HG02588 (cell line): ENCODE data around the gene LAMB2.

Source experiments
- ATAC-seq: cut with Tn5 transposase; IDR thresholded peaks from one replicate; pipeline ENCODE4 v1.9.1; 2021; ENCODE audit warnings: mild to moderate bottlenecking, moderate library complexity; ENCODE audit not compliant: unreplicated experiment

The LAMB2 gene

DNA sequence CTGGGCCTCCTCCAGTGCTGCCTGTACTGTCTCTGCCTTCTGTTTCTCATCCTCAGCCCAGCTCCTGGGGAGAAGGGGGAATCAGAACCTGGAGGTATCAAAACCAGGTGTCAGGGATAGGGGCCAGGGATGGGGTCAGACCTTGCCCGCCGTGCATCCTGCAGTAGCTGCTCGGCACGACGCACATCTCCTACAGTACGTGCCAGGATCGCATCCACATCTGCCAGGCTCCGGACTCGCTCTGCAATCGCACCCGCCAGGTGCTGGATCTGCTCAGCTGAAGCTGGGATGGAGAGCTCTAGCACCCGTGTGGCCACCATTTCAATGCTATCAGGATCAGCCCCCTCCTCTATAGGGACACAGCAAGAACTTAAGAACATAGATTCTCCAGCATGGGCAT lies 10.8 kb downstream of the LAMB2 start:
- ATAC-seq = no peak

DNA sequence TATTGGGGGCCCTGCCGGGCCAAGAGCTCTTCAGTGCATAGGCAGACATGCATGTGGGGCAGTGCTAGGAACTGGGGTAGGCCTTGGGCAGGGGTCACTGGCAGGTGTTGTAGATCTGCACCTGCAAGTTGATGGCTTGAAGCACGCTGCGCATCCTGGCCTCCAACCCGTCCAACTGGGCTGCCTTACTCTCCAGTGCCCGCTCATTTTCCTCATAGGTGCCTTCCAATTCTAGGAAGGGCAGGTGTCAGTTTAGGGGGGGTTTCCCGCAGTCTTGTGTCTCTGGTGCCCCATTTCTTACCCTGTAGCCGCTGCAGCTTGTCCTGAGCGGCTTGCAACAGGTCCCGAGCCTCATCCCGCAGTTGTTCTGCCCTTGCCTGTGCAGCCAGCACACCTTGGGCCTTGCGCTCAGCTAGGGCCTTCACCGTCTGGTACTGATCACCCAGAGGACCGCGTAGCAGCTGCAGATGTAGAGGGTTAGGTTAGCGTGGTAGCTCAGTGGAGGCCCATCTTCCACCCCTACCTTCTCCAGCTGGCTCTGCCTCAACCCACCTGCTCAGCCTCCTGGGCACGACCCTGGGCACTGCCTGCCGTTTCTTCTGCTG lies 11.6 kb downstream of the LAMB2 start:
- ATAC-seq = no peak

- ATAC-seq = peak; percentile 91
Measured at GRCh38 chr3:49120438-49121131, 12.3 kb downstream of the LAMB2 start, which contains the start of gene USP19. USP19 (minus strand) TSS chr3:49120823; CDS start chr3:49119145, 1,678 bp downstream.

- ATAC-seq = no peak
Measured at GRCh38 chr3:49120096-49120437, 12.8 kb downstream of the LAMB2 start.

GRCh38 chr3:49119439-49119838 lies 13.4 kb downstream of the LAMB2 start:
- no peak for ATAC-seq

GRCh38 chr3:49119036-49119435 lies 13.8 kb downstream of the LAMB2 start:
- no peak for ATAC-seq

DNA sequence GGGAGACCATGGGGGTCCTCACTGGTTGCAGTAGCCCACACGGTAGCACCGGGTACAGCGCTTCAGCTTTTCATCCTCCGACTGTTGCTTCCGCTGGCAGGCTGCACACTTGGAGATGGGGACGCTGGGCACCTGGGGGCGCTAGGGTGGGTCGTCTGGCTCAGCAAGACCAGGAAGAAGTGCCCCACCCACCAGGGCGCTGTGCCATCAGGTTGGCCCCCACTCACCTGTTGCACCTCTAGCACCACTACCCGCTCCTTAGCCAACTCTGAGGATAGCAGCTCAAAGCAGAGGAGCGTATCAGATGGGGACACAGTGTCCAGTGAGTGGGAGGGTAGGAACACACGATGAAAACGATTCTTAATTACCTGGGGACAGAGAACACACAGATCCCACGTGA lies 20.6 kb downstream of the LAMB2 start:
- no peak for ATAC-seq

DNA sequence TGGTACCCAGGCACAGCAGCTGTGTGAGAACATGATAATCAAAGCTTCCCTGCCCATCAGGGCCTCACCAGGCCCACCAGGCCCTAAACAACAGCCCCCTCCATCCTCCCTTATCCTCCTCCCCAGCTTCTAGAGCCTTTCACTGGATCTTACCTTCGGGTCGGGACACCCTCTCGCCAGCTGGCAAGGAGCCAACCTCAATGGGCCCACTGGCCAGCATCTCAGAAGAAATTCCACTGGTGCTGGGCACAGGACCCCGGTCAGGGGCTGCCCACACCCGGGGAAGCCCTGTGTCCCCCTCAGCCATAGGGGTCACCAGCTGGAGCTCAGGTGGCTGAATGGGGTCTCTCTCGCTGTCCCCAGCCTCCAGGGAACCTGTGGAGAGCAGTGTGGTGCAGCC lies 21.5 kb downstream of the LAMB2 start:
- no peak for ATAC-seq

GRCh38 chr3:49110780-49111179 lies 22.1 kb downstream of the LAMB2 start:
- no peak for ATAC-seq

- ATAC-seq = no peak
Measured at GRCh38 chr3:49108346-49108745, 24.5 kb downstream of the LAMB2 start.

- peak; percentile 90 for ATAC-seq
Measured at GRCh38 chr3:49104427-49105291, 28.2 kb downstream of the LAMB2 start, which contains the start of gene QARS1. QARS1 (minus strand) TSS chr3:49104757; CDS start chr3:49104733, 24 bp downstream.

- ATAC-seq = no peak
Measured at GRCh38 chr3:49104052-49104426, 28.8 kb downstream of the LAMB2 start.

DNA sequence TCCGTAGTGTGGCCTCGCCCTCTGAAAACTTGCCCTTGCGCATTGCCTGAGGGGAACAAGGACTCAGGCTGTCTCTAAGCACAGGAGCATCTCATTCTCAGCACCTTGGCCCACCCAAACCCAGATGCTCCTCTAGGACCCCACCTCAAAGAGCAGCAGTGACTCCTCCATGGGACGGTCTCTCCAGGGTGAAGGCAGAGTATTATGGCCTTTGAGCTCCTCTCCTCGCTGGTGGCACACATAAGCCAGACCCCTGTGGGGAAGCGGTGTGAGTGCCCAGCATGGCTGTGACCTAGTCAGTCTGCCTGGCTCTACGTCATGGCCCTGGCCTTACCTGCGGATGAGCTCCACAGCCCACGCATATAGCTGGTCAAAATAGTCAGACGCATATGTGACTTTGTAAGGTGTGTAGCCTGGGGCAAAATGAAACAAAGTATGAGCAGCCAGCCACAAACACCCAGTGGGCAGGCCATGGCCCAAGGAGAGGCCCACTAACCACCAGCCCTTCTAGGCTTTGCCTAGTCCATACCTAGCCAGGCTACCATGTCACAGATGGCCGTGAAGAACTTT lies 32.7 kb downstream of the LAMB2 start:
- ATAC-seq = no peak

DNA sequence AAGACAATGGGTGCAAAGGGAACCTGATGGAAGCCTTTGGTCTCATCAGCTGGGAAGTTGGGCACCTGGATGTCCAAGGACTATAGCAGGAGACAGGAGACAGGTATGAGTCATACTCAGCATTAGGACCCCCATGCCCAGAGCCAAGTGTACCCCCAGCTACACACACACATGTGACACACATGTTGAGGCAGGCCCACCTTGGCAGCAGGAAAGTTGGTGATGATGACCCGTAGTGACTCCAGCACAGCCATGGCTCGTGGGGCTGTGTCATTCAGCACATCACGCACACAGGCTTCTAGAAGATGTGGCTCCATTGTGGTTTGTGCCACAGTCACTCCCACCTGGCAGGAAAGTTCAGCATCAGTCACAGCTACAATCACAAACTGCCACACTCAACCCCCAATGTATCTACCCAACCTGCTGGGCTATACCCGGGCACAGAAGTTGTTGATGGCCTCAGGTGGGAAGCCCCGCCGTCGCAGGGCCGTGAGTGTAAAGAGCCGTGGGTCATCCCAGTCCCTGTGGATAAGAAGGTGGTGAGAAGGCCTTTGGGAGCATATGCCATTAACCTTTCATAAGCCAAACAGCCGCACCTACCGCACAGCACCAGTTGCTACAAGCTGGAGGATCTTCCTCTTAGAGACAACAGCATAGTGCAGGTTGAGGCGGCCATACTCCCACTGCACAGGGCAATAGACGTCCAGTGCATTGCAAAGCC lies 33.8 kb downstream of the LAMB2 start:
- ATAC-seq = no peak

- ATAC-seq = no peak
Measured at GRCh38 chr3:49098429-49098828, 34.4 kb downstream of the LAMB2 start.

DNA sequence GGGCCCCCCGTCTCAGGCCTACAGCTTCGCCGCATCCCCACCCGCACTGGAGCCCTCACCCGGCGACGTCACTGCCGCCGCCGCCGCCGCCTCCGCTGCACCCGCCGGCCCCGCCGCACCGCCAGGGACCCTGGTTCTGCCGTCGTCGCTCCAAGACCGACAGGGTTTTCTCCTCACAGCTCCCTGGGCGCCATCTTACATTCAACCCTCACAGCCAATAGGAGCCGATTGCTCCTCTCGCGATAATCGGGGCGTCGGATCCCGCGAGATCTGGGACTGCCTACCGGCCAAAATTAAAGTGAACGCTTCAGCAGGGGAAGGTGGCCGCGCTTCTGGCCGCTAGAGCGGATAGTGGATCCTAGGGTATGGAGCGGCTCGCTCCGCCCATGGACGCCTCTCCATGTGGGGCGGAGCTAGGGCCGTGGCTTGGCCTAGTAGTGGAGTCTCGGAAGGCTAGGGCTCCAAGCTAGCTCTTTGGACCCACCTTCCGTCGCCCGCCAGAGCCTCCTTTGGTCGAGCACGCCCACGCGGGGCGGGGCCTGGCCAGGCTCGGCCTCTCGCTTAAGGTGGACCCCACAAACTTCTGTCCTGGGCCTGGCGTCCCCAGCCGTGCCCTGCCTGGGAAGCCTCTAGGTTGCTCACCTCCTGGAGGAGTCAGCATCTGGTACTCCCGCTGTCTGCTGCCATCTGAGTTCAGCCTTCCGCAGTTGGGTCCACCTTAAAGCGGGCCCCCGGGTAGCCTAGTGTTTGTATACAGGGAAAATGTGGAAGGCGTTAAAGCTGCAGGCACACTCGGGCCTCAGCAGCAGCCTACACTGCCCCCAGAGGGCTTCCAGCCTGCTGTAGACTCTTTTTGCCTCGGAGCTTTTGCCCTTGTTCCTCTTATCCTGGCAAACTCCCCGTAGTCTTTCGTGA lies 38.7 kb downstream of the LAMB2 start, which contains the start of gene QRICH1:
TSS of gene QRICH1 (minus strand) at position 219 of the 915 bp plus-strand sequence. CDS start 17,054 bp downstream, outside the sequence.
- ATAC-seq = peak; percentile 68

- peak; percentile 41 for ATAC-seq
Measured at GRCh38 chr3:49092938-49093852, 39.7 kb downstream of the LAMB2 start.

GRCh38 chr3:49081429-49081828 lies 51.4 kb downstream of the LAMB2 start:
- no peak for ATAC-seq

DNA sequence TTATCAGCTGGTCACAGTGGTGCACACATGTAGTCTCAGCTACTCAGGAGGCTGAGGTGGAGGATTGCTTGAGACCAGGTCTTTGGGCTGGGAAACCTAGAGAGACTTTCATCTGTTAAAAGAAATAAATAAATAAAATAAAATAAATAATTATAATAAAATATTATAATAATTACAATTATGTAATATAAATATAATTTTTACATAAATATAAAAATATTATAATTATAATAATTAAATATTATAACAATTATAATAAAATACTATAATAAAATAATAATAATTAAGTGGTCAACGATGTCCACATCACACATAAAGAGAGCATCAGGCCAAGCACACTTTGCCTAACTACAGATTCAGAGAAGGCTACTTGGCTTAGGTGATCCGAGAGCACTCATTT lies 53.6 kb downstream of the LAMB2 start:
- no peak for ATAC-seq
